Chondrocyte (in vitro differentiated cells): Measurements from ENCODE around the gene CEP162. TPM values are rescaled to one million over a fixed set of nuclear protein-coding genes. Genes with fewer than 3 reads are reported as not detected.

Experiments
- DNase-seq: peaks from one replicate; pipeline ENCODE4 v3.0.0; 2021; ENCODE audit warnings: mixed read lengths, low spot score
- H3K27ac Mint-ChIP-seq: one replicate; pipeline ENCODE4 v1.8.0; 2021; ENCODE audit warnings: mild to moderate bottlenecking, moderate library complexity, mixed read lengths; ENCODE audit not compliant: unreplicated experiment
- H3K27me3 Mint-ChIP-seq: 2 replicates; pipeline ENCODE4 v1.8.0; 2021; ENCODE audit warnings: low read depth, mixed read lengths
- H3K36me3 Mint-ChIP-seq: 2 replicates; pipeline ENCODE4 v1.8.0; 2021; ENCODE audit warnings: low read depth, mixed read lengths
- H3K4me1 Mint-ChIP-seq: 2 replicates; pipeline ENCODE4 v1.8.0; 2021; ENCODE audit warnings: low read depth, mild to moderate bottlenecking, mixed read lengths
- H3K4me3 Mint-ChIP-seq: one replicate; pipeline ENCODE4 v1.8.0; 2021; ENCODE audit warnings: mild to moderate bottlenecking, moderate library complexity, mixed read lengths; ENCODE audit not compliant: unreplicated experiment
- H3K9me3 Mint-ChIP-seq: 2 replicates; pipeline ENCODE4 v1.8.0; 2021; ENCODE audit warnings: low read depth, mixed read lengths
- CTCF ChIP-seq: fragments of 200-600 bp; sonication (generic); IDR thresholded peaks from 2 replicates; pipeline ENCODE4 v1.5.0; 2021; ENCODE audit warnings: antibody characterized with exemption, mild to moderate bottlenecking, moderate library complexity
- total RNA-seq: library from RNA; stranded (reverse); gene quantifications from 3 replicates; pipeline ENCODE4 v1.2.1, GENCODE V29; 2021

Gene CEP162
- total RNA-seq, 1 donor from 2014 or later: 5.1 TPM

DNA sequence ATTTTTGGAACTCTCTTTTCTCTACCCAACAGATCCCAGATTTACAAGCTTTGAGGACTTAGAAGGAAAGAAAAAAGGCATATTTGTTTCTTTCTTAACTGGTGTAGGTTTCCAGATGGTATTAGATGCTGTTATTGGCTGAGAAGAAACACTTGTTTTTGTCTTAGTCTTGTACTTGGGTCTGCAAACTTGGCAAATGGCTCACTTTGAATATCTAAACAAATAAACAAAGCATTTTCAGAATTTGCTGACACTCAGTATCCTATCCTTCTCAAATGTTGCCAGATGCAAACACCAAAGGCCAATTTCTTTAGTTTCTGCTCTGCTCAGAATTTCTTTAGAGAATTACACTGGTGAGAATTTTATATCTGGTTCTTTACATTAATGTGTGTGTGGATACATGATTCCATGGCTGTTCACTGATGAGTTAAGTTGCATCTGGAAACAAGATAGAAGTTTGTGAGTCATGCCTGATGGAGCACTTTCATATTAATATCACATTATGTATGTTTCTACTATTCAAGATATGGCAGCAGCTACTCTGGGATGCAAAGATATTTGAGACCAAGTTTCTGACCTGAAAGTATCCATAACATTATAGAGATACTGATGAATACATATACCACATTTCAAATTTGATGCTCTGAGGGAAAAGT is 43.7 kb upstream of the CEP162 start:
- H3K27me3 Mint-ChIP-seq: no peaks in the 10 kb centered on the region
- peaks cover 8% of the 10 kb centered on the region for H3K4me1 Mint-ChIP-seq
- H3K27ac Mint-ChIP-seq: no peak overlapping the region
- no peaks in the 10 kb centered on the region for H3K36me3 Mint-ChIP-seq
- DNase-seq: no peak
- TF ChIP-seq CTCF: no peak
- H3K9me3 Mint-ChIP-seq: no peaks in the 10 kb centered on the region
- H3K4me3 Mint-ChIP-seq: no peak overlapping the region

DNA sequence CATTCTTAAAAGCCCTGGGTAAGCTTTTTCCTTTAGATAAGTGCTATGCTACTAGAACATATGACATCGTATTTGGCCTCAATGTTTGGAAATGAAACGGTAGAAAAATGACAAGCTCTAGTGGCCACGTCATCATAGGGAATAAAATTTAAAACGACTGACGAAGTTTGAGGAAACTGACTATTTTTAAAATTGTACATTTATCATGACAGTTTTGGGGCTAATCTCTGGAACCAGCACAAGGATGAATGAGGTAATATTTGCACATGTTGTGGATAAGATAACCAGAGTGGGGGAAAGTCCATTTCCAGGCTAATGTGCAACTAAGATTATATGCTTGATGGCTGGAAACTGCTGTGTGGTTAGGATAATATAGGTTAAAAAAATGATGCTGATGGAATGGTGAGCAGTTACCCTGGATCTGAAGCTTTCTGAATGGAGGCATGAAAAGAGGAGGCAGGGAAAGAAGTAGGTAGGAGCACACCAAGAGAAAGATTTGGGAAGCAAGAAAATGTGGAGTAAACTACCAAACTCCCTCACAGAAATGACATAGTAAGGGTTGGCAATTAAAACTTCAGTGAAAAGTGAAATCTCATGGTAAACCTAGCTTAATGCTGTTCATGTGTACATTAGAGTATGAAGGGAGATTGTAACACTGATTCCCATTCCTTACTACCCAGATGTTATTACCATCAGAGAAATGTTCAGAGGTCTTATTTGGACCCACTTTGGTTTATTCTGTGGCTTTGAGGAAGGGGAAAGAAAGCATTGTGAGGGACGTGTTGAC is 42.7 kb upstream of the CEP162 start:
- DNase-seq: no peak
- Mint-ChIP-seq H3K9me3 (no peaks in the 10 kb centered on the region), H3K27me3 (no peaks in the 10 kb centered on the region)

DNA sequence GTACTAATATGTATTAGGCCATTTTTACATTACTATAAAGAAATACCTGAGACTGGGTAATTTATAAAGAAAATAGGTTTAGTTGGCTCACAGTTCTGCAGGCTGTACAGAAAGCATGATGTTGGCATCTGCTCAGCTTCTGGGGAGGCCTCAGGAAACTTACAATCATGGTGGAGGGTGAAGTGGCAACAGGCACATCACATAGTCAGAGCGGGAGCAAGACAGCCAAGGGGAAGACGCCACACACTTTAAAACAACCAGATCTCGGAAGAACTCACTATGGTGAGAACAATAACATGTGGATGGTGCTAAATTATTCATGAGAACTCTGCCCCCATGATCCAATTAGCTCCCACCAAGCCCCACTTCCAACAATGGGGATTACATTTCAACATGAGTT is 41.3 kb upstream of the CEP162 start:
- H3K27ac Mint-ChIP-seq: no peak overlapping the region
- H3K9me3 Mint-ChIP-seq: no peaks in the 10 kb centered on the region
- DNase-seq: no peak
- peaks cover 25% of the 10 kb centered on the region for H3K4me1 Mint-ChIP-seq
- no peaks in the 10 kb centered on the region for H3K36me3 Mint-ChIP-seq
- TF ChIP-seq CTCF: no peak
- no peaks in the 10 kb centered on the region for H3K27me3 Mint-ChIP-seq
- no peak overlapping the region for H3K4me3 Mint-ChIP-seq

More for the DNA sequence above, 42.7 kb upstream of the CEP162 start:
- Mint-ChIP-seq H3K27ac (peak overlapping the region; percentile 0), H3K4me1 (peaks cover 16% of the 10 kb centered on the region), H3K4me3 (no peak overlapping the region), H3K36me3 (no peaks in the 10 kb centered on the region)
- TF ChIP-seq CTCF: no peak

DNA sequence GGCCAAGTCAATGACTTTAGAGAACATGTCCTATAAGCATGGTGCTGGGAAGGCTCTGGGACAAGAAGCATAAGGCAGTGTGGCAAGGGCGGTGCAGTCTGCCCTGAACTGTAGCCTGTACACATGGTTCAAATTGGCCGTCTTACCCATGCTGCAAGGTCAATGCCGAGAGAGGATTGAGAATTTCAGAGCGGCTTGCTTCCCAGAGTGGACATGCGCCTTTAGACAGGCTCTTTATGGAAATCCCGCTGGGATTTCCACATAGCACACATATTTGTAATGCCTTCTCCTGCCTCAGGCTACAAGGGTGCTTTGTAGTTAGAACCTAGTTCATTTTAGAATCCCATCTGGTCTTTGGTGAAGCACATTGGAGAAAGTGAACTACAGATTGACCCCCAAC is 36.1 kb upstream of the CEP162 start:
- no peaks in the 10 kb centered on the region for H3K27me3 Mint-ChIP-seq
- no peak for TF ChIP-seq CTCF
- H3K4me1 Mint-ChIP-seq: peaks cover 30% of the 10 kb centered on the region
- peak overlapping the region; percentile 36 for H3K27ac Mint-ChIP-seq
- no peak for DNase-seq
- H3K4me3 Mint-ChIP-seq: no peak overlapping the region
- no peaks in the 10 kb centered on the region for H3K9me3 Mint-ChIP-seq
- no peaks in the 10 kb centered on the region for H3K36me3 Mint-ChIP-seq

GRCh38 chr6:84260926-84261325 is 33.5 kb upstream of the CEP162 start:
- Mint-ChIP-seq H3K36me3 (no peaks in the 10 kb centered on the region), H3K4me3 (no peak overlapping the region), H3K9me3 (no peaks in the 10 kb centered on the region), H3K27ac (no peak overlapping the region), H3K27me3 (no peaks in the 10 kb centered on the region), H3K4me1 (peaks cover 56% of the 10 kb centered on the region)
- no peak for DNase-seq
- TF ChIP-seq CTCF: no peak
